B cell (primary cell): ENCODE measurements around the gene TMEM115.
"Not testable (repeated sequence)": the region's sequence is repeated elsewhere in the genome, so short reads cannot be mapped to it uniquely, and the experiment has no call there.

Source experiments
- CTCF ChIP-seq: fragments of 200-600 bp; IDR thresholded peaks from one replicate; pipeline ENCODE4 v1.8.0; 2022; ENCODE audit warnings: antibody characterized with exemption, mild to moderate bottlenecking
- EZH2 ChIP-seq: IDR thresholded peaks from 2 replicates; pipeline ENCODE4 v1.6.1; 2012; ENCODE audit warnings: borderline replicate concordance, low read depth, mild to moderate bottlenecking, moderate library complexity, low read length; ENCODE audit not compliant: insufficient read depth, poor library complexity, severe bottlenecking

- not testable (repeated sequence) for TF ChIP-seq CTCF, EZH2
These were observed 47.3 kb downstream of the TMEM115 start for GRCh38 chr3:50312041-50312440.
